Stimulated activated naive B cell treated with anti-CD40 and anti-IgM and Interleukin-4, amounts not matched to agents 10 μg/mL and 1 μg/mL and 100 μg/mL, for 72 hours (primary cell): Measurements from ENCODE around the gene ADK.

Source experiments
- ATAC-seq, 2 donors: fragments of 150-1000 bp; cut with Tn5 transposase; replicated peaks; 2 replicates each; pipeline ENCODE4 v1.10.0; 2021; ENCODE audit warnings: moderate library complexity in 1 of 2
- DNase-seq: peaks from one replicate; pipeline ENCODE4 v3.0.0; 2021
- H3K27ac Mint-ChIP-seq: one replicate; pipeline ENCODE4 v1.8.0; 2022; ENCODE audit warnings: mild to moderate bottlenecking, mixed read lengths
- H3K27me3 Mint-ChIP-seq, 2 donors: one replicate each; pipeline ENCODE4 v1.8.0; 2022; ENCODE audit warnings: mixed read lengths in 2 of 2
- H3K36me3 Mint-ChIP-seq, 2 donors: one replicate each; pipeline ENCODE4 v1.8.0; 2022; ENCODE audit warnings: mixed read lengths in 2 of 2, mild to moderate bottlenecking in 1 of 2
- H3K4me1 Mint-ChIP-seq, 2 donors: one replicate each; pipeline ENCODE4 v1.8.0; 2022; ENCODE audit warnings: mixed read lengths in 2 of 2, mild to moderate bottlenecking in 1 of 2
- H3K4me3 Mint-ChIP-seq, 2 donors: one replicate each; pipeline ENCODE4 v1.8.0; 2022; ENCODE audit warnings: mild to moderate bottlenecking in 2 of 2, mixed read lengths in 2 of 2, moderate library complexity in 1 of 2
- H3K9me3 Mint-ChIP-seq, 2 donors: one replicate each; pipeline ENCODE4 v1.8.0; 2022; ENCODE audit warnings: mixed read lengths in 2 of 2, mild to moderate bottlenecking in 1 of 2

Gene ADK

DNA sequence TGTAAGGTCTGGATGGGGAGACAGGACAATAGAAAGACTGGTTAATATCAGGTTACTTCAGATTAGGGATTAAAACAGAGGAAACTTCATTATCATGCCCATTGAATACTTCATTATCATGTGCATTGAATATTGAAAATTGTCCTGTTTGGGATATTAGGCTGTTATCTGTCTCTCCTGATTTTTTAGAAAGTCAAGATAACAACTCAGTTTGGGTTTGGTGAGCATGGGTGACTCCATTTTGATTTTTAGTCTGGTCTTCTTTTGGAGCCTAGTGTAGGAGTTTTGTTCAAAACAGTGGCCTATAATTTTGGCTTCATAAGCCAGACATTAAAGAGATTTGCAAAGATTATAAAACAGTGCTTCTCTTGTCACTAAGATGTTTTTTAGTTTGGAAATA, 95.5 kb downstream of the ADK start:
- H3K36me3 Mint-ChIP-seq = peaks cover 16 to 17% of the 10 kb centered on the region in 2 donors
- no peaks in the 10 kb centered on the region for H3K27me3 Mint-ChIP-seq
- no peak overlapping the region for H3K4me3 Mint-ChIP-seq
- ATAC-seq = no peak
- H3K4me1 Mint-ChIP-seq = peaks cover 16 to 29% of the 10 kb centered on the region in 2 donors
- no peaks in the 10 kb centered on the region for H3K9me3 Mint-ChIP-seq
- H3K27ac Mint-ChIP-seq = no peak overlapping the region
- no peak for DNase-seq

DNA sequence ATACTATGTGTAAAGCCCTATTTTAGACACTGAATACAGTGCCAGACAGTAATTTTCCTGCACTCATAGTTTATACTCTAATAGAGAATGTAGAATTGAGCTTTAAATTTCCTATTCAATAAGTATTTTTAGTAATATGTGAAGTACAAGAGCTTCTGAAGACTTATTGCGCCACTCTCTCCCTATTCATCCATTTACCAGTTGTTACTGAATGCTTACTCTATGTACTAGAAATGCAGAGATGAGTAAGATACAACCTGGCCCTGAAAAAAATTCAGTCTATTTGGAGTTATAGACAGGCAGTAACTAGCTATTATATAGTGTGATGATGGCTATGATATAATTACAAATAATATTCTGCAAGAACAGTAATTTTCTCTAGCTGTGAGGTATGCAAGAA, 98.8 kb downstream of the ADK start:
- Mint-ChIP-seq H3K4me3 (no peak overlapping the region), H3K27me3 (no peaks in the 10 kb centered on the region), H3K9me3 (no peaks in the 10 kb centered on the region), H3K36me3 (peaks cover 6 to 10% of the 10 kb centered on the region in 2 donors), H3K4me1 (peaks cover 24 to 49% of the 10 kb centered on the region in 2 donors), H3K27ac (no peak overlapping the region)
- no peak for DNase-seq
- no peak for ATAC-seq

DNA sequence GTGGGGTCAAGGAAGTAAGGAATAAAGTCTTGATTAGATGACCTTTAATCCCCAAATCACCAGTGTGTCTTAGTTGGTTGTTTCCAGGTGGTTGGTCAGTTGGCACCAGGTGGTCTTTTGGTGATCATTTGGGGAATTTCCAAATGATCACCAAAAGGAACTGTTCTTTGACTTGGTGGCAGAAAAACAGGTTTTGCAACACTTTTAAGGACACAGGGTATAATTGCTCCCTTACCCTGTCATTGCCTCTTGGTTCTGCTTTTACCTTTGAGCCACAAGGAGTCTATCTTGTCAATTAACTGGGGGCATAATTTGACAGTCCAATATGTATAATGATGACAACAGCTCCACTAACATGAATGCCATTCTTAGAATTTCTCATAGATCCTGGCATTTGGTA, 104.2 kb downstream of the ADK start:
- H3K4me3 Mint-ChIP-seq = no peak overlapping the region
- ATAC-seq (peak; percentile 78 to 83), DNase-seq (no peak)
- peaks cover 6 to 17% of the 10 kb centered on the region in 2 donors for H3K36me3 Mint-ChIP-seq
- no peaks in the 10 kb centered on the region for H3K9me3 Mint-ChIP-seq
- H3K4me1 Mint-ChIP-seq = peaks cover 32 to 60% of the 10 kb centered on the region in 2 donors
- peak overlapping the region; percentile 25 for H3K27ac Mint-ChIP-seq
- no peaks in the 10 kb centered on the region for H3K27me3 Mint-ChIP-seq

DNA sequence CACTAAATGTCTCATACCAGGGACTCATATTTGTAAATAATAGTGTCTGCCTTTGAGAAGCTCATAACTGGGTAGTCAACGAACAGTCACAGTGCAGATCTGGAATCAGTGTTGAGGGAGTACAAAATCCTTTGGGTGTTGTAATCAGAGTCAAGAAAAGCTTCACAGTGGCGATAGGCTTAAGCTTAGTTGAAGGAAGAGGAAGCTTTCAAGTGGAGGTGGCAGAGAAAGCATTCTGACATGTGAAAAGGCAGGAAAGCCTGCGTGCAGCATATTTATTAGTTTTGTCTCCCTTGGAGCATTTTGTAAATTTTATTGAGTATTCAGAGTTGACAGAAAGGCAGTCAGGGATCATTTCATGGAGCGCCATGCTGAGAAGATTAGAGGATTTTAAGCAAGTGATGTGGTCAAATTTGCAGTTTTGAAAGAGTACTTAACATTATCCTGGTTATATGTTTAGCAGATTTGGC, 104.9 kb downstream of the ADK start:
- peaks cover 30 to 60% of the 10 kb centered on the region in 2 donors for H3K4me1 Mint-ChIP-seq
- ATAC-seq (no peak), DNase-seq (no peak)
- no peak overlapping the region for H3K4me3 Mint-ChIP-seq
- peaks cover 6 to 20% of the 10 kb centered on the region in 2 donors for H3K36me3 Mint-ChIP-seq
- H3K27me3 Mint-ChIP-seq = no peaks in the 10 kb centered on the region
- H3K9me3 Mint-ChIP-seq = no peaks in the 10 kb centered on the region
- peak overlapping the region; percentile 44 for H3K27ac Mint-ChIP-seq

DNA sequence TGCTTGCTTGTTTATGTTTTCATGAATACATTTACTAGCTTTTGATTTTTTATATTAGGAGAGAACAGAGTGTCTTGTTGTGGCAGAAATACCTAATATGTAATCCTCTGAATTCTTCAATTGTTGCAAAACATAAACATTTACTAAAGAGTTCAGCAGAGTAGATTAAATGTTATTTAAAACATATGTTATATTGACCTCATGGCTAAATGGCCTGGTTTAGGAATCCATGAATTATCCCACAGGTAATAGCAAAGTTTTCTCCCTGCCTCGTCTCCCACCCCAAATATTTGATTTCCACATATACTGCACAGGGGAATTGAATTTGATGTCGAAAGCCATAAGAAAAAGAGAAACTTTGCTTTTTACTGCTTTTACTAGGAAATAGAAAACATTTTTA, 111.8 kb downstream of the ADK start:
- Mint-ChIP-seq H3K27me3 (no peaks in the 10 kb centered on the region), H3K4me1 (peaks cover 12 to 56% of the 10 kb centered on the region in 2 donors), H3K4me3 (no peak overlapping the region), H3K27ac (peak overlapping the region; percentile 14), H3K36me3 (peaks cover 14 to 29% of the 10 kb centered on the region in 2 donors), H3K9me3 (no peaks in the 10 kb centered on the region)
- no peak for DNase-seq
- ATAC-seq = no peak

DNA sequence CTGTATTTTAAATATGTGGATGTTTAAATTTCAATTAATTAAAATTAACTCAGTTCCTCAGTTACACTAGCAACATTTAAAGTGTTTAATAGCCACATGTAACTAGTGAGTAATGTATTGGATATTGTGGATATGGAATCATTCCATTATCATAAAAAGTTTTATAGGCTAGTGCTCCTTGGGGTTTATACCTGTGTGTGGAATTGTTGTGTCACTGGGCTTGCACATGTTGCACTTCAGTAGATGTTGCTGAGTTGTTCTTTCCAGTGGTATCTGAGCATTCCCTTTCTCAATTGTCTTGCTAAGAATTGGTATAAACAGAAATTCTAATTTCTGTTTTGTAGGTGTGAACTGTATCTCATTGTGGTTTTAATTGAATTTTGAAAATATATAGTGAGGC, 113.0 kb downstream of the ADK start:
- Mint-ChIP-seq H3K27ac (no peak overlapping the region), H3K4me3 (no peak overlapping the region), H3K9me3 (no peaks in the 10 kb centered on the region), H3K36me3 (peaks cover 14 to 30% of the 10 kb centered on the region in 2 donors), H3K4me1 (peaks cover 12 to 62% of the 10 kb centered on the region in 2 donors), H3K27me3 (no peaks in the 10 kb centered on the region)
- DNase-seq = no peak
- no peak for ATAC-seq

DNA sequence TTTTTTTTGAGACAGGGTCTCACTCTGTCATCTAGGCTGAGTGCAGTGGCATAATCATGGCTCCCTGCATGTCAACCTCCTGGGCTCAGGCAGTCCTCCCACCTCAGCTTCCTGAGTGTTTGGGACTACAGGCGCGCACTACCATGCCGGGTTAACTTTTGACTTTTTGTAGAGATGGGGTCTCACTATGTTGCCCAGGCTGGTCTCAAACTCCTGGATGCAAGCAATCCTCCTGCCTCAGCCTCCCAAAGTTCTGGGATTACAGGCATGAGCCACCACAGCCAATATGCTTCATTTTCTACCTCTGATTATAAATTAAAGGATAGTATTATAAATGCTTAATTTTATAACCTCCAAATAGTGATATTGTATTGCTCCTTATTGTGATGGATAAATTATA, 121.3 kb downstream of the ADK start:
- H3K4me3 Mint-ChIP-seq = no peak overlapping the region
- H3K4me1 Mint-ChIP-seq = peaks cover 4 to 27% of the 10 kb centered on the region in 2 donors
- no peak overlapping the region for H3K27ac Mint-ChIP-seq
- DNase-seq (no peak), ATAC-seq (no peak)
- peaks cover 8 to 18% of the 10 kb centered on the region in 2 donors for H3K36me3 Mint-ChIP-seq
- H3K27me3 Mint-ChIP-seq = no peaks in the 10 kb centered on the region
- H3K9me3 Mint-ChIP-seq = no peaks in the 10 kb centered on the region

DNA sequence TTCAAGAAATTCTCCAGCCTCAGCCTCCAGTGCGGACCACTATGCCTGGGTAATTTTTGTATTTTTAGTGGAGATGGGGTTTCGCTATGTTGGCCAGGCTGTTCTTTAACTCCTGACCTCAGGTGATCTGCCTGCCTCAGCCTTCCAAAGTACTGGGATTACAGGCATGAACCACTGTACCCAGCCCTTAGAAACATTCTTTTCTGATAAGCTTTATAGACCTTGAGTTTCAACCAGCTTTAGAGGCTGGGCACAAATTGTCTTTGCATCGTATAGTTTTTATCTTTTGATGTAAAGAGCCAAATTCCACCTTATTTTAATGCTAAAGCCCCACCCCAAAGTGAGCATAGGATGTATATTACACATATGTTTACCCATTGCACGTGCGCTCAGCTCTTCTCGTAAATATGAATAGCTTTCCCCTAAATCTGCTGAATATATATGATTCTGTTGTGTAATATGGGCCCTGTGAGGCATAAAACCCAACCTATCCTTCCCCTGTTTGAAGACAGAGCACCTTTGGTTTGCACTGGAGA, 124.8 kb downstream of the ADK start:
- ATAC-seq (no peak), DNase-seq (no peak)
- Mint-ChIP-seq H3K4me1 (peaks cover 4 to 19% of the 10 kb centered on the region in 2 donors), H3K27ac (no peak overlapping the region), H3K4me3 (no peak overlapping the region), H3K27me3 (no peaks in the 10 kb centered on the region), H3K36me3 (peaks cover 11 to 23% of the 10 kb centered on the region in 2 donors), H3K9me3 (no peaks in the 10 kb centered on the region)

DNA sequence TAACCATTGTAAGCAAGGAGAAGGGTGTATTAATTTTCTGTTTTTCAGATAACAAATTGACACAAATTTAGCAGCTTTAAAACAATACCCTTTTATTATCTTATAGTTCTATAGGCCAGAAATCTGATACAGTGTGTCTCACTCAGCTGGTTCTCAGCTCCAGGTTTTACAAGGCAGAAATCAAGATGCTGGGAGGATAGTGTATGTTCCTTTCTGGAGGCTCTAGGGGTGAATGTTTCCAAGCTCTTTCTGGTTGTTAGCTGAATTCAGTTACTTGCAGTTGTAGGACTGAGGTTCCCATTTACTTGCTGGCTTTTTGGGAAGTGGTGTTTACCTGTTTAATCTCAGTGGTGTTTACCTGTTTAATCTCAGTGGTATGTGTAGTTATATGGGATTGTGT, 125.4 kb downstream of the ADK start:
- Mint-ChIP-seq H3K27me3 (no peaks in the 10 kb centered on the region), H3K27ac (no peak overlapping the region), H3K4me3 (no peak overlapping the region), H3K4me1 (peaks cover 7 to 24% of the 10 kb centered on the region in 2 donors), H3K9me3 (no peaks in the 10 kb centered on the region), H3K36me3 (peaks cover 11 to 27% of the 10 kb centered on the region in 2 donors)
- ATAC-seq = no peak
- no peak for DNase-seq

DNA sequence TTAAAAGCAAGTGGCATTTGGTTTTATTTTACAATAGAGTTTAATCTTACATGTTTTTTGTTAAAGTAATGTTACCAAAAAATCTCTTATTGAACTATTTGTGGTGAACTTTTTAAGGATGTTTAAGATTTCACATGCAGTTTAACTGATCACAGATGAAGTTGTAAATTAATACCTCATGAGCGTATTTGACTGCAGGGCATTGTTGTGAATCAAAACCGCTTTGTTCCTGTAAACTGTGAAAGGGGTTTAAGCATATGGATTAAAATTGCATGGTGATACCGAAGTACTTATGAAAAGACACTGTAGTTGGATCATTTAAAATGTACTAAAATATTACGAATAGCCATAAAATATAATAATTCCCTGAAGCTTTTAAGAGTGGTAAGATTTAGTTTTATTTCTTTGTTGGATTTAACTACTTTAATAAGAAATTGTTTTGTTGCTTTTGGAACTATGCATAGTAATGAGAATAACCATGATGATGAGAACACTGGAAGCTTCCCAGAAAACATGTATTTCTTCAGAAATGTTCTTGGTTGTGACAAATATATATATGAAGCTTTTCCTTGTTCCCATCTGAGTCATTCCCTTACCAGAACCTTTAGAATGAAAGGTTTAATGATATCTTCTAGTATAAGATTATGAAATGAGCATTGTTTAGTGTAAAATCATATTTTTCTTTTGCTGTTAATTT, 131.3 kb downstream of the ADK start:
- Mint-ChIP-seq H3K4me1 (peaks cover 8 to 25% of the 10 kb centered on the region in 2 donors), H3K36me3 (peaks cover 28 to 44% of the 10 kb centered on the region in 2 donors), H3K27ac (no peak overlapping the region), H3K27me3 (no peaks in the 10 kb centered on the region), H3K9me3 (peaks cover 12 to 14% of the 10 kb centered on the region in 2 donors), H3K4me3 (no peak overlapping the region)
- no peak for ATAC-seq
- DNase-seq = no peak

DNA sequence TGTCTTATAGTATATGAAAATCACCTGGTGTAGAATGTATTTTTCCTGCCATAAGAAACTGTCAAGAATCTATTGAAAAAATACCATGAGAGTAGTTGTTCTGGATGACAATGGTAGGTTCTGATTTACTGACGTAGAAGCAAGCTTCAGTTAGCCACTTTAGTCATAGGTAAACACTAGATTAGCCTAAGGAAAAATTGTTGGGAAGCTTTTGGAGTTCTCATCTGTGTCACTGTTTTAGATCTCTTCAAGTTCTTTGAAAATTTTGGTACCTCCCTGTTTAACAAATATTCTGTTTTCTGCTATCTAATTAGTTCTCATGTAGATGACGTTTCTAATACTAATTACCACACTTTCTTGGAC, 131.8 kb downstream of the ADK start:
- H3K36me3 Mint-ChIP-seq = peaks cover 29 to 45% of the 10 kb centered on the region in 2 donors
- H3K27ac Mint-ChIP-seq = no peak overlapping the region
- peaks cover 12 to 14% of the 10 kb centered on the region in 2 donors for H3K9me3 Mint-ChIP-seq
- H3K27me3 Mint-ChIP-seq = no peaks in the 10 kb centered on the region
- ATAC-seq (no peak), DNase-seq (no peak)
- no peak overlapping the region for H3K4me3 Mint-ChIP-seq
- peaks cover 9 to 28% of the 10 kb centered on the region in 2 donors for H3K4me1 Mint-ChIP-seq

DNA sequence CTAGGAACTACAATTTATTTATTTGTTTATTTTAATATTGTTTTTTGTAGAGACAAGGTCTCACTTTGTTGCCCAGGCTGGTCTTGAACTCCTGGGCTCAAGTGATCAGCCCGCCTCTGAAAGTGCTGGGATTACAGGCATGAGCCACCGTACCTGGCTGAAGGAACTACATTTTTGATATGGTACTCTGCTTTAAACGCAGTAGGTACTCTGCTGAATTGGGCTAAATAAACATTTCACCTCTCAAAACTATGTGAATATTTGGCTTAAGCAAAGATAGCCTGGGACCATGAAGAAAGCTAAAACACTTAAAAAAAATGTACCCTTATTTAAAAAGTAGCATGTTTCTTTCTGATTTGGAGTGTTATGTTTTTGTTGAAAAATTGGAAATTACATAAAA, 138.2 kb downstream of the ADK start:
- ATAC-seq (no peak), DNase-seq (no peak)
- H3K4me3 Mint-ChIP-seq = no peak overlapping the region
- H3K4me1 Mint-ChIP-seq = peaks cover 19 to 42% of the 10 kb centered on the region in 2 donors
- no peaks in the 10 kb centered on the region for H3K27me3 Mint-ChIP-seq
- peaks cover 5 to 7% of the 10 kb centered on the region in 2 donors for H3K9me3 Mint-ChIP-seq
- no peak overlapping the region for H3K27ac Mint-ChIP-seq
- H3K36me3 Mint-ChIP-seq = peaks cover 24 to 34% of the 10 kb centered on the region in 2 donors

DNA sequence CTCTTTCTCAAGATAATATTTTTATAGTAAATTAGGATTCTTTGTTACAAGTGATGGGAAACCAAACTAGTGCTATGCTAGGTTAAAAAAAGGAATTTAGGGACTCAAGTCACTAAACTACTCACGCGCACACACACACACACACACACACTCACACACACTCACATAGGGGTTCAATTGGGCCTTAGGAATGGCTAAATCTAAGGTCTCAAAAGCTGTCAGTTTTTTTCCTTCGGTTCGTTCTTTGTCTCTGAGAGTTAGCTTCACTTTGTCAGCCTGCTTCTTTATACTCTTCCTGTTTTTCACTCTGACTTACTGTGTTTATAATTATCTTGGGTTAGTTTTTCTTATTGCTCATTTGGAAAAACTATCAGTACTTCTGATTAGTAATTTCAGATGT, 138.9 kb downstream of the ADK start:
- Mint-ChIP-seq H3K36me3 (peaks cover 18 to 29% of the 10 kb centered on the region in 2 donors), H3K27me3 (no peaks in the 10 kb centered on the region), H3K9me3 (peaks cover 2 to 3% of the 10 kb centered on the region in 2 donors), H3K4me1 (peaks cover 17 to 42% of the 10 kb centered on the region in 2 donors), H3K27ac (no peak overlapping the region), H3K4me3 (peak overlapping the region in 1 of 2 donors; percentile 40)
- ATAC-seq (no peak), DNase-seq (no peak)

DNA sequence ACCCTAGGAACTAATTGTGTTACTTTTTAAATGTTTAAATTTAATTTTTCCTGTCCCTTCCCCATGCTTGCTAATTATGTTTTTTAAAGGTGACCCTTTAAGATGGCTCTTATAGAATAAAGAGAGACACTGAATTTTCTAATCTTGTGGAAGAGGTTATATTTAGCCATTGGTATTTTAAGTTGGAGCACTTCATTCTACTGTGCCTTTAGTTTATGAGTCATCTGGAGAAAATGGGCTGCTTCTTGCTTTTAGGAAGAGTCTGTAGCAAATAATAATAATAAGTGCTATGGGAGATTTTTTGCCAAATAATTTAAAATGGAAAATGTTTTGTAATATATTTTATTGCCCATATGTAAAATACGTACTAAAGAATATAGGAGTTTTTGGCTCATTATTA, 139.7 kb downstream of the ADK start:
- ATAC-seq (no peak), DNase-seq (no peak)
- Mint-ChIP-seq H3K4me1 (peaks cover 17 to 42% of the 10 kb centered on the region in 2 donors), H3K27me3 (no peaks in the 10 kb centered on the region), H3K9me3 (no peaks in the 10 kb centered on the region), H3K27ac (no peak overlapping the region), H3K36me3 (peaks cover 14 to 27% of the 10 kb centered on the region in 2 donors), H3K4me3 (no peak overlapping the region)

DNA sequence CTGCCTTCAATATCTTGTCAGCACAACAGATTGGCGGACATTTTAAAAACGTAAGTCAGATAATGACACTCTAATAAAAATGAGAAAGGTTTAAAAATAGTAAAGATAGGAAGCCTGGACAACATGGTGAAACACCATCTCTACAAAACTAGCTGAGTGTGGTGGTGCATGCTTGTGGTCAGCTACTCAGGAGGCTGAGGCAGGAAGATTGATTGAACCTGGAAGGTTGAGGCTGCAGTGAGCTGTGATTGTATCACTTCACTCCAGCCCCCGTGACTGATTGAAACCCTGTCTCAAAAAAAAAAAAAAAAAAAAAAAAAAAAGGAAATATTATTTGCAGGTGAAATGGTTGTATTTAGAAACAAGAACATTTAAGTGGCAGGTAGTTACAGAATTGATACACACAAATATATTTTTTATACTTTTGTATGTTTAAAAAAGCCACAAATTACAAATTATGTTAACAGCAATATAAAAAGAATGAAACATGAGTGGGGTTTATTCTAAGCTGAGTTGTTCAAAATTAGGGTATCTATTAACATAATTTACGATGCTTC, 141.9 kb downstream of the ADK start:
- no peaks in the 10 kb centered on the region for H3K27me3 Mint-ChIP-seq
- no peak for DNase-seq
- peaks cover 10 to 24% of the 10 kb centered on the region in 2 donors for H3K36me3 Mint-ChIP-seq
- no peak overlapping the region for H3K27ac Mint-ChIP-seq
- no peak for ATAC-seq
- no peak overlapping the region for H3K4me3 Mint-ChIP-seq
- H3K9me3 Mint-ChIP-seq = no peaks in the 10 kb centered on the region
- peaks cover 16 to 36% of the 10 kb centered on the region in 2 donors for H3K4me1 Mint-ChIP-seq
